ENCODE measurements around the gene PJA1.

Gene PJA1

GRCh38 chrX:69123481-69123880 is 41.8 kb downstream of the PJA1 start:
- TF ChIP-seq TAF1 (IDR thresholded peaks at IDR 0.05; ENCODE audit: low read depth) (no peak), USF1 (IDR thresholded peaks at IDR 0.05) (no peak)

- TF ChIP-seq RAD21 (IDR thresholded peaks at IDR 0.05; ENCODE audit: low read depth) (no peak), NFIC (IDR thresholded peaks at IDR 0.05) (no peak), MAX (IDR thresholded peaks at IDR 0.05) (no peak)
Measured at GRCh38 chrX:69121321-69122000, 43.8 kb downstream of the PJA1 start.

- TF ChIP-seq MAX (IDR thresholded peaks at IDR 0.05): no peak
- TF ChIP-seq EP300 (IDR thresholded peaks at IDR 0.05; ENCODE audit: borderline replicate concordance): no peak
Measured at GRCh38 chrX:69120476-69120875, 44.8 kb downstream of the PJA1 start.

GRCh38 chrX:69119122-69119521 is 46.1 kb downstream of the PJA1 start:
- TF ChIP-seq NFIC (IDR thresholded peaks at IDR 0.05): no peak
- TF ChIP-seq EGR1 (IDR thresholded peaks at IDR 0.05): no peak
- no peak for TF ChIP-seq RAD21 (IDR thresholded peaks at IDR 0.05; ENCODE audit: low read depth)
- TF ChIP-seq USF1 (IDR thresholded peaks at IDR 0.05): no peak
- TF ChIP-seq EP300 (IDR thresholded peaks at IDR 0.05; ENCODE audit: borderline replicate concordance): no peak
- no peak for TF ChIP-seq TEAD4 (IDR thresholded peaks at IDR 0.05)
- TF ChIP-seq FOXM1 (IDR thresholded peaks at IDR 0.05; ENCODE audit: borderline replicate concordance, low read depth): no peak
- no peak for TF ChIP-seq REST (IDR thresholded peaks at IDR 0.05; ENCODE audit: low read depth)
- no peak for TF ChIP-seq CEBPB (IDR thresholded peaks at IDR 0.05)
- TF ChIP-seq ZBTB7A (IDR thresholded peaks at IDR 0.05; ENCODE audit: low read depth): no peak
- TF ChIP-seq YY1 (IDR thresholded peaks at IDR 0.05; ENCODE audit: low read depth): no peak
- no peak for TF ChIP-seq MAX (IDR thresholded peaks at IDR 0.05)
- TF ChIP-seq TAF1 (IDR thresholded peaks at IDR 0.05; ENCODE audit: low read depth): no peak
- TF ChIP-seq TCF12 (IDR thresholded peaks at IDR 0.05; ENCODE audit: low read depth): no peak
- TF ChIP-seq CREB1 (IDR thresholded peaks at IDR 0.05; ENCODE audit: low read depth): no peak

GRCh38 chrX:69117876-69118526 is 47.3 kb downstream of the PJA1 start:
- TF ChIP-seq TCF12 (IDR thresholded peaks at IDR 0.05; ENCODE audit: low read depth) (no peak), YY1 (IDR thresholded peaks at IDR 0.05; ENCODE audit: low read depth) (no peak), EGR1 (IDR thresholded peaks at IDR 0.05) (no peak), RAD21 (IDR thresholded peaks at IDR 0.05; ENCODE audit: low read depth) (no peak), EP300 (IDR thresholded peaks at IDR 0.05; ENCODE audit: borderline replicate concordance) (no peak), REST (IDR thresholded peaks at IDR 0.05; ENCODE audit: low read depth) (no peak), CREB1 (IDR thresholded peaks at IDR 0.05; ENCODE audit: low read depth) (no peak), ZBTB7A (IDR thresholded peaks at IDR 0.05; ENCODE audit: low read depth) (no peak), CEBPB (IDR thresholded peaks at IDR 0.05) (no peak), FOXM1 (IDR thresholded peaks at IDR 0.05; ENCODE audit: borderline replicate concordance, low read depth) (no peak), USF1 (IDR thresholded peaks at IDR 0.05) (no peak), NFIC (IDR thresholded peaks at IDR 0.05) (no peak), TAF1 (IDR thresholded peaks at IDR 0.05; ENCODE audit: low read depth) (no peak), MAX (IDR thresholded peaks at IDR 0.05) (no peak), TEAD4 (IDR thresholded peaks at IDR 0.05) (no peak)
